ENCODE data around the gene STAC. TPM values are rescaled to one million over a fixed set of nuclear protein-coding genes. Genes with fewer than 3 reads are reported as not detected.

Gene STAC
- total RNA-seq, 1 experiment from 2014 or later = 3.7 TPM

DNA sequence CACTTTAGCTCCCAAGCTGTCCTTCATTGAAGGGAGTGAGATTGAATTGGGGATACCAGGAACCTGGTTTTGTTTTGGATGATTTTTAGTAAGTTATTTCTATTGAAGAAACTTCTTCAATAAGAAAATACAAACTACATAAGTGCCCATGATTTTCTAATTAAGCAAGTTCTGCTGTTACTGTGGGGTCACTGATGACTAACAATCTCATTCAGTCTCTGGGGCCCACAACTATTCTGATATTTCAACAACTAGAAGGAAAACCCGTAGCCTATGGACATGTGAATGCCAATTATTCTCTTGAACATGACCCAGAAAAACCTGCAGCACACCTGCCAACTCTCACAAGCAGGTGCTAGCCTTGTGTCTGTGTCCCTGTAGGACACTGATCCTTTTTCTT is 199.4 kb downstream of the STAC start:
- DNase-seq (ENCODE audit: low read depth) = no peak

- DNase-seq (ENCODE audit: low read depth) = no peak
These were observed 200.4 kb downstream of the STAC start for GRCh38 chr3:36580716-36581115.

DNA sequence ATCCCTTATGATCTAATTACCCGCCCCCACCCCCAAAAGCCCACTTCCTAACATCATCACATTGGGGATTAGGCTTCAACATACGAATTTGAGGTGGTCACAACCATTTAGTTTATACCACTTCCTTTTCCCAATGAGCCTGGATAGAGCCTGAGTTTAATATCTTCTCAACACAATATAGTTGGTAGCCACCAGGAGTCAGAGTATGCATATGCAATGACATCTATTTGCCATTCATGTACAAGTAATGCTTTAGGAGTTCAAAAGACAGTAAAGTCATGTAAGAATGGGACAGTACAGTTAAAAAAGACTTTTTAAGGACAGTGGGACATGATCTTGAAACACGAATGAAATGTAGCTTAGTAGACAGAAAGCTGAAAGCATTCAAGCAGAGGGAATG is 211.7 kb downstream of the STAC start:
- peak; percentile 33 for DNase-seq (ENCODE audit: low read depth)

- no peak for DNase-seq (ENCODE audit: low read depth)
These were observed 215.2 kb downstream of the STAC start for GRCh38 chr3:36595511-36595910.

DNA sequence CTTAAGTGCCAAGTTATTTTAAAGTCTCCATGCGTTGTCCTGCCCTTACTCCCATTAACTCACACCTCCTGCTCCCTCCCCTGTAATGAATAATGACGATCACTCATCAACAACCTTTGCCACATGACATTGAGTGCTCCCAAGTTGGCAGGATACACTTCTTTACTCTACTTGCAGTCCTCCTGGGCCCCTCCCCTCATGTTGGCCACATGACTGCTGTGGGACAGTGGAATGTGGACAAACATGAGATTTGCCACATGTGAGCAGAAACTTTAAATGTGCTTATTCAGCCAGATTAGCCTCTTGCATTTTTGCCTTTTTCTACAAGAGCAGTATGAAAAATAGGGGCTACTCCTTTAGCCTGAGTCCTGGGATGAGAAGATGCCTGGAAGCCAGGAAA is 216.1 kb downstream of the STAC start:
- DNase-seq (ENCODE audit: low read depth) = peak; percentile 13

- peak; percentile 54 for DNase-seq (ENCODE audit: low read depth)
These were observed 217.1 kb downstream of the STAC start for GRCh38 chr3:36597422-36597821.

Data from RPMI7951 (cell line).